H1 (cell line): ENCODE data around the gene ZNF200. TPM values are rescaled to one million over a fixed set of nuclear protein-coding genes. Genes with fewer than 3 reads are reported as not detected.

Experiments
- CTCF ChIA-PET: fragments of 300-600 bp; sonication (Branson Sonifier 250); formaldehyde crosslinking; loops from one replicate; lab custom pipeline; 2021; ENCODE audit not compliant: partially characterized antibody; lab: Charles Lee
- POLR2A ChIA-PET: fragments of 300-600 bp; sonication (Branson Sonifier 250); formaldehyde crosslinking; loops from one replicate; lab custom pipeline; 2021; ENCODE audit warnings: inconsistent platforms; ENCODE audit not compliant: partially characterized antibody; lab: Charles Lee
- DNase-seq, 2 experiments: peaks; one replicate each; pipeline versions ENCODE4 v3.0.0 to v3.0.0-alpha.2; 2010 to 2022; ENCODE audit warnings: low spot score in 2 of 2, low read depth in 1 of 2, mixed read lengths in 1 of 2
- FAIRE-seq: peaks from 2 replicates; lab custom pipeline; 2011; peaks lifted over from hg19 to GRCh38; lab: Jason Lieb, UNC
- H2AFZ ChIP-seq: 2 replicates; pipeline ENCODE4 v1.8.1; 2012; ENCODE audit warnings: low read length, inconsistent platforms
- H2AK5ac ChIP-seq: 2 replicates; pipeline ENCODE4 v1.6.1; 2013; ENCODE audit warnings: low read depth, low read length
- H2BK120ac ChIP-seq: replicated peaks from 2 replicates; pipeline ENCODE3; 2013; ENCODE audit warnings: low read depth, low read length, inconsistent platforms
- H2BK12ac ChIP-seq: 2 replicates; pipeline ENCODE4 v1.6.1; 2013; ENCODE audit warnings: low read depth, low read length
- H2BK15ac ChIP-seq: 2 replicates; pipeline ENCODE4 v1.6.1; 2013; ENCODE audit warnings: low read length
- H2BK20ac ChIP-seq: 2 replicates; pipeline ENCODE4 v1.6.1; 2013; ENCODE audit warnings: low read length
- H2BK5ac ChIP-seq: 2 replicates; pipeline ENCODE4 v1.6.1; 2013; ENCODE audit warnings: low read depth, low read length
- H3K14ac ChIP-seq: 2 replicates; pipeline ENCODE4 v1.6.1; 2013; ENCODE audit warnings: inconsistent platforms; ENCODE audit not compliant: insufficient read length
- H3K18ac ChIP-seq: 2 replicates; pipeline ENCODE4 v1.6.1; 2013; ENCODE audit warnings: low read length; ENCODE audit errors: extremely low read depth
- H3K23ac ChIP-seq: 2 replicates; pipeline ENCODE4 v1.6.1; 2013; ENCODE audit warnings: inconsistent platforms; ENCODE audit not compliant: insufficient read length
- H3K23me2 ChIP-seq: 2 replicates; pipeline ENCODE4 v1.6.1; 2013; ENCODE audit warnings: low read depth, low read length
- H3K27ac ChIP-seq: 2 replicates; pipeline ENCODE4 v1.6.1; 2011; ENCODE audit warnings: low read depth, low read length, inconsistent platforms
- H3K27me3 ChIP-seq, 4 experiments: replicated peaks in 1 of 4; 1 replicate in 1 of 4; 2 replicates in 3 of 4; pipeline versions ENCODE4 v1.6.1 to v1.8.1; 2011 to 2013; ENCODE audit warnings: low read length in 3 of 4, mild to moderate bottlenecking in 3 of 4, inconsistent platforms in 2 of 4, mixed read lengths in 2 of 4, moderate library complexity in 1 of 4; ENCODE audit not compliant: control insufficient read depth in 3 of 4, insufficient read depth in 3 of 4; ENCODE audit errors: extremely low read depth in 1 of 4
- H3K36me3 ChIP-seq, 4 experiments: 2 replicates each; pipeline versions ENCODE4 v1.6.1 to v1.8.1; 2011 to 2013; ENCODE audit warnings: mild to moderate bottlenecking in 4 of 4, low read length in 3 of 4, moderate library complexity in 2 of 4, control low read depth in 1 of 4, inconsistent platforms in 1 of 4; ENCODE audit not compliant: insufficient read depth in 4 of 4, control insufficient read depth in 2 of 4
- H3K4ac ChIP-seq: replicated peaks from 2 replicates; pipeline ENCODE3; 2013; ENCODE audit warnings: low read length, low read depth, mixed read lengths, inconsistent platforms; ENCODE audit not compliant: insufficient read length
- H3K4me1 ChIP-seq, 4 experiments: replicated peaks in 1 of 4; 1 replicate in 1 of 4; 2 replicates in 3 of 4; pipeline versions ENCODE4 v1.6.1 to v1.8.1; 2011 to 2013; ENCODE audit warnings: low read length in 3 of 4, inconsistent platforms in 2 of 4, mixed read lengths in 1 of 4; ENCODE audit not compliant: insufficient read depth in 4 of 4, control insufficient read depth in 3 of 4
- H3K4me2 ChIP-seq, 2 experiments: 2 replicates each; pipeline versions ENCODE4 v1.6.1 to v1.8.1; 2011 to 2013; ENCODE audit warnings: low read depth in 2 of 2, low read length in 2 of 2, control low read depth in 1 of 2, inconsistent platforms in 1 of 2, mild to moderate bottlenecking in 1 of 2; ENCODE audit not compliant: insufficient read depth in 1 of 2
- H3K4me3 ChIP-seq, 4 experiments: fragments of 200-600, 300-600 bp in 1 of 4; sonication (generic), shearing (Covaris generic), sonication (Bioruptor Twin) in 1 of 4; 2 replicates each; pipeline versions ENCODE4 v1.5.1 to v1.8.1; 2011 to 2016; ENCODE audit warnings: low read length in 4 of 4, low read depth in 3 of 4, control low read depth in 2 of 4, inconsistent platforms in 2 of 4, mild to moderate bottlenecking in 2 of 4, mixed read lengths in 1 of 4, moderate library complexity in 1 of 4; ENCODE audit not compliant: insufficient read depth in 2 of 4; ENCODE audit errors: extremely low read depth in 1 of 4
- H3K56ac ChIP-seq: replicated peaks from 2 replicates; pipeline ENCODE3; 2013; ENCODE audit warnings: low read depth, mild to moderate bottlenecking, mixed read lengths, low read length, inconsistent platforms; ENCODE audit not compliant: insufficient read length
- H3K79me1 ChIP-seq: 2 replicates; pipeline ENCODE4 v1.6.1; 2013; ENCODE audit warnings: low read depth, low read length, control low read depth
- H3K79me2 ChIP-seq, 2 experiments: 2 replicates each; pipeline versions ENCODE4 v1.6.1 to v1.8.1; 2012 to 2013; ENCODE audit warnings: low read length in 2 of 2, mild to moderate bottlenecking in 2 of 2, inconsistent platforms in 1 of 2; ENCODE audit not compliant: insufficient read depth in 2 of 2, control insufficient read depth in 1 of 2
- H3K9ac ChIP-seq, 4 experiments: replicated peaks in 1 of 4; 1 replicate in 1 of 4; 2 replicates in 3 of 4; pipeline versions ENCODE4 v1.6.1 to v1.8.1; 2011 to 2013; ENCODE audit warnings: low read depth in 3 of 4, low read length in 3 of 4, control low read depth in 2 of 4, mild to moderate bottlenecking in 2 of 4, moderate library complexity in 2 of 4, inconsistent platforms in 1 of 4; ENCODE audit errors: extremely low read depth in 1 of 4
- H3K9me3 ChIP-seq, 2 experiments: 2 replicates each; pipeline versions ENCODE4 v1.6.1 to v1.8.1; 2012 to 2013; ENCODE audit warnings: mild to moderate bottlenecking in 2 of 2, moderate library complexity in 2 of 2, control low read depth in 1 of 2, inconsistent platforms in 1 of 2, low read depth in 1 of 2, low read length in 1 of 2, mixed read lengths in 1 of 2; ENCODE audit not compliant: insufficient read depth in 2 of 2
- H4K20me1 ChIP-seq, 2 experiments: replicated peaks in 1 of 2; 2 replicates each; pipeline versions ENCODE3 to v1.8.1; 2011 to 2013; ENCODE audit warnings: inconsistent platforms in 2 of 2, low read length in 2 of 2, mild to moderate bottlenecking in 1 of 2; ENCODE audit not compliant: insufficient read depth in 2 of 2, control insufficient read depth in 1 of 2
- H4K5ac ChIP-seq: 2 replicates; pipeline ENCODE4 v1.6.1; 2013; ENCODE audit warnings: low read length, low read depth, mixed read lengths, inconsistent platforms; ENCODE audit not compliant: insufficient read length
- H4K8ac ChIP-seq: 2 replicates; pipeline ENCODE4 v1.8.0; 2013; ENCODE audit warnings: mild to moderate bottlenecking, moderate library complexity, low read length, inconsistent platforms; ENCODE audit not compliant: insufficient read depth; ENCODE audit errors: extremely low read depth
- H4K91ac ChIP-seq: replicated peaks from 2 replicates; pipeline ENCODE3; 2013; ENCODE audit warnings: low read length, mixed read lengths, inconsistent platforms; ENCODE audit not compliant: insufficient read length
- GABPA ChIP-seq: IDR thresholded peaks from 2 replicates; pipeline ENCODE4 v1.6.1; 2011; ENCODE audit warnings: mild to moderate bottlenecking, low read length, moderate library complexity, borderline replicate concordance; ENCODE audit not compliant: insufficient read depth
- RFX5 ChIP-seq: IDR thresholded peaks from 2 replicates; pipeline ENCODE4 v1.6.1; 2011; ENCODE audit warnings: low read depth, low read length, improper control_type of control experiment, borderline replicate concordance
- SIRT6 ChIP-seq: IDR thresholded peaks from one replicate; pipeline ENCODE4 v1.7.1; 2012; ENCODE audit warnings: low read length, inconsistent platforms
- SP1 ChIP-seq: IDR thresholded peaks from 2 replicates; pipeline ENCODE4 v1.6.1; 2011; ENCODE audit warnings: low read depth, low read length
- TEAD4 ChIP-seq: IDR thresholded peaks from 2 replicates; pipeline ENCODE4 v1.6.1; 2012; ENCODE audit warnings: low read depth, low read length, inconsistent platforms, mixed read lengths
- YY1 ChIP-seq: IDR thresholded peaks from 2 replicates; pipeline ENCODE4 v1.6.1; 2011; ENCODE audit warnings: low read depth, mild to moderate bottlenecking, low read length
- WGBS, 2 experiments: shearing (Covaris generic) in 1 of 2; methylation state at CpG; one replicate each; pipeline versions ENCODE4 v1.1.6 to v1.1.7; 2013 to 2015; ENCODE audit warnings: low lambda C conversion rate in 2 of 2, mixed read lengths in 2 of 2, inconsistent platforms in 1 of 2, low coverage in 1 of 2, missing lambda C conversion rate in 1 of 2; ENCODE audit not compliant: insufficient replicate concordance in 2 of 2, insufficient coverage in 1 of 2, insufficient read length in 1 of 2; ENCODE audit errors: extremely low coverage in 1 of 2, missing lambda C conversion rate in 1 of 2; 5-methylcytosine and 5-hydroxymethylcytosine counted together
- polyA plus RNA-seq, 7 experiments: library from polyadenylated mRNA; depleted of rRNA in 3 of 7; stranded (reverse) in 5 of 7; unstranded in 2 of 7; fragments of >200 nt in 5 of 7; fragments of 200-250 nt in 2 of 7; gene quantifications; 1 replicate in 5 of 7; 2 replicates in 1 of 7; 4 replicates in 1 of 7; pipeline versions ENCODE4 v1.2.1 to v1.2.3, GENCODE V29; 2011 to 2013; ENCODE audit warnings: missing spikeins in 2 of 7, mixed read lengths in 2 of 7
- total RNA-seq: library from RNA; stranded (reverse); fragmentation: NEBNext Ultra II Directional; extraction: Animal tissue kit (Norgen Biotek cat#: 25700); gene quantifications from 2 replicates; pipeline ENCODE4 v1.2.1, GENCODE V29; 2021

Gene ZNF200
- total and polyA plus RNA-seq, 2 of the 8 experiments (the other 6 are each of a cell fraction or from before 2014, with no cell fraction given), result 2.7 to 9.9 TPM

DNA sequence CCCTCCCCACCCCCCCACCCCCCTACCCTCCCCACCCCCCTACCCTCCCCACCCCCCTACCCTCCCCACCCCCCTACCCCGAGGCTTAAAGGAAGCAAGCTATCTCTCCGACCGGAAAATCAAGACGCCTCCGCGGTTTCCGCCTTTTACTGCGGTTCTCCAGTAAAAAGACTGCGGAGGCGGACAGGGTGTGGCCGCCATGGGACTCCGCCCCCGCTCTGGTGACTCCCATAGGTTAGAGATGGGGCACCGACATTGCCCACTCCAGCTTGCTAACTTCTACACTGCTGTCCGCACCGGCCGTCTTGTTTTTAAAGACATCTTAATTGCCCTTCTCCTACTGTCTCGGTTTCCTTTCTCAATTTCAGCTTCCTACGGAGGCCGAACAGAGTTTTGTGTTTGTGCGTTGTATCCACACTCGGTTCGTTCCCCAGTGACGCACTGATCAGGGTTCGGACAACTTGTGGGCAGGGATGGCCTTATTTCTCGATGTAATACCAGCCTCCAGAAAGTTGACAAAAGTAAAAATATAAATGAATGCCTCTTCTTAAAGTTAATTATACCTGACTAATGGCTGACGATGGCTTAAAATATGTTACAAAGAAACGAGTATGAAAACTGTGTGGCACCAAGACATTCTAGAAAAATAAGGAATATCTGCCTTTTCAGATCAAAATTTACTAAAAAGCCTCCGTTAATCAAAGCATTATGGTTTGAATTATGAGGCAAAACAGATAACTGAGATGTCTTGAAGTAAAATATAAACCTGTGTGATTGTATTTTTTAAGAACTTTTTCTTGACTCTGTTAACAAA lies 1.1 kb upstream of the ZNF200 start:
- Histone ChIP-seq H3K4me3 (peak overlapping the region in 1 of 4 experiments; percentile 24; a peak in 1 of 8 replicates), H3K4ac (no peak overlapping the region), H4K91ac (no peak overlapping the region), H4K8ac (no peak overlapping the region), H4K20me1 (no peaks in the 10 kb centered on the region), H3K27ac (no peak overlapping the region), H2BK120ac (no peak overlapping the region), H3K36me3 (peaks cover 15 to 24% (median 18%) of the 10 kb centered on the region in 4 experiments), H3K9me3 (peaks cover 3 to 13% of the 10 kb centered on the region in 2 experiments; a peak in 3 of 4 replicates), H3K23ac (no peak overlapping the region), H2BK12ac (no peak overlapping the region), H2BK20ac (no peak overlapping the region), H2AK5ac (no peak overlapping the region), H3K4me2 (no peak overlapping the region; a peak in 1 of 4 replicates), H4K5ac (no peak overlapping the region), H3K27me3 (no peaks in the 10 kb centered on the region; a peak in 2 of 7 replicates), H3K18ac (no peak overlapping the region), H2AFZ (no peak overlapping the region), H3K23me2 (peaks cover 4% of the 10 kb centered on the region), H2BK5ac (no peak overlapping the region), H3K4me1 (peaks cover 0 to 4% (median 0%) of the 10 kb centered on the region in 4 experiments; a peak in 2 of 7 replicates), H3K9ac (no peak overlapping the region), H3K14ac (no peak overlapping the region), H3K79me1 (peaks cover 3% of the 10 kb centered on the region; the same call in 1 of the 2 replicates), H3K79me2 (peaks cover 0 to 5% of the 10 kb centered on the region in 2 experiments; a peak in 1 of 4 replicates), H2BK15ac (no peak overlapping the region), H3K56ac (no peak overlapping the region)
- WGBS, 2 experiments, result 90% methylated on average over 28 of the region's 29 CpGs; no CpG with 5 or more reads in 1 of the 2 experiments
- TF ChIP-seq GABPA (no peak), TEAD4 (no peak), SIRT6 (no peak), SP1 (no peak), YY1 (no peak), RFX5 (no peak)
- FAIRE-seq (no peak), DNase-seq (peak in 1 of 2 experiments; percentile 49)
- ChIA-PET POLR2A (interaction anchor here (0.8 to 1.9 kb wide), 3 partner anchors 12 to 49 kb away, joined by 3 to 7 read pairs (median 3); no protein-coding TSS in a partner anchor), CTCF (interaction anchor here (1.1 to 1.3 kb wide), 2 partner anchors 9 to 17 kb away, joined by 3 read pairs; no protein-coding TSS in a partner anchor)
